Prostate gland (tissue), 2 donors: ENCODE data around the gene RBCK1. TPM values are rescaled to one million over a fixed set of nuclear protein-coding genes. Genes with fewer than 3 reads are reported as not detected.

Experiments
- DNase-seq: peaks from one replicate; pipeline ENCODE4 v3.0.0-alpha.2; 2019; ENCODE audit warnings: low spot score
- H3K27ac ChIP-seq, 2 donors: fragments of 200-600 bp; sonication (generic); 2 replicates each; pipeline ENCODE4 v1.5.1; 2017 to 2019
- H3K27me3 ChIP-seq: fragments of 200-600 bp; sonication (generic); replicated peaks from 2 replicates; pipeline ENCODE4 v1.5.1; 2019; ENCODE audit not compliant: insufficient read depth
- H3K36me3 ChIP-seq, 2 donors: fragments of 200-600 bp; sonication (generic); 1 replicate in 1 of 2; 2 replicates in 1 of 2; pipeline versions ENCODE4 v1.5.1 to v1.8.1; 2017 to 2019
- H3K4me1 ChIP-seq: fragments of 200-600 bp; sonication (generic); replicated peaks from 2 replicates; pipeline ENCODE4 v1.5.1; 2019
- H3K4me3 ChIP-seq, 2 donors: fragments of 200-600 bp; sonication (generic); 2 replicates each; pipeline ENCODE4 v1.5.1; 2017 to 2019
- H3K9me3 ChIP-seq: fragments of 200-600 bp; sonication (generic); 2 replicates; pipeline ENCODE4 v1.5.1; 2017
- CTCF ChIP-seq, 4 experiments: fragments of 200-600 bp in 2 of 4; fragments of 450-650 bp in 2 of 4; sonication (generic) in 2 of 4; IDR thresholded peaks; 1 replicate in 3 of 4; 2 replicates in 1 of 4; pipeline ENCODE4 v1.5.1; 2016 to 2019; ENCODE audit warnings: antibody characterized with exemption in 4 of 4, mild to moderate bottlenecking in 2 of 4, moderate library complexity in 2 of 4
- POLR2A ChIP-seq: fragments of 450-650 bp; IDR thresholded peaks from one replicate; pipeline ENCODE4 v1.6.1; 2016; ENCODE audit warnings: antibody characterized with exemption, mild to moderate bottlenecking
- POLR2AphosphoS5 ChIP-seq: sonication (generic); formaldehyde crosslinking; IDR thresholded peaks from one replicate; pipeline ENCODE4 v1.6.1; 2017; ENCODE audit warnings: antibody characterized with exemption
- WGBS: methylation state at CpG from one replicate; pipeline ENCODE4 v1.1.5; 2018; 5-methylcytosine and 5-hydroxymethylcytosine counted together
- intact Hi-C: fragments of 100-400 bp; cut with DNase I; formaldehyde crosslinking; loops from one replicate; pipeline ENCODE4 v1.14.2; 2022
- total RNA-seq, 2 donors: library from RNA; depleted of rRNA; stranded (reverse); fragments of >200 nt; gene quantifications; one replicate each; pipeline ENCODE4 v1.1.0, GENCODE V29; 2016

RBCK1 gene
- total RNA-seq, 2 donors from 2014 or later, result 108 to 158 TPM

- WGBS, result 85% methylated on average over 14 of the region's 14 CpGs
- Histone ChIP-seq H3K9me3 (no peaks in the 10 kb centered on the region), H3K4me1 (no peaks in the 10 kb centered on the region), H3K27ac (no peak overlapping the region), H3K27me3 (no peaks in the 10 kb centered on the region), H3K4me3 (no peak overlapping the region), H3K36me3 (peaks cover 3 to 4% of the 10 kb centered on the region in 2 donors)
- intact Hi-C loops, result no loop called here
- TF ChIP-seq POLR2AphosphoS5 (no peak), POLR2A (no peak), CTCF (IDR thresholded peaks at IDR 0.05) (no peak)
- DNase-seq, result no peak
Observed at GRCh38 chr20:428658-429200, 20.6 kb downstream of the RBCK1 start.

DNA sequence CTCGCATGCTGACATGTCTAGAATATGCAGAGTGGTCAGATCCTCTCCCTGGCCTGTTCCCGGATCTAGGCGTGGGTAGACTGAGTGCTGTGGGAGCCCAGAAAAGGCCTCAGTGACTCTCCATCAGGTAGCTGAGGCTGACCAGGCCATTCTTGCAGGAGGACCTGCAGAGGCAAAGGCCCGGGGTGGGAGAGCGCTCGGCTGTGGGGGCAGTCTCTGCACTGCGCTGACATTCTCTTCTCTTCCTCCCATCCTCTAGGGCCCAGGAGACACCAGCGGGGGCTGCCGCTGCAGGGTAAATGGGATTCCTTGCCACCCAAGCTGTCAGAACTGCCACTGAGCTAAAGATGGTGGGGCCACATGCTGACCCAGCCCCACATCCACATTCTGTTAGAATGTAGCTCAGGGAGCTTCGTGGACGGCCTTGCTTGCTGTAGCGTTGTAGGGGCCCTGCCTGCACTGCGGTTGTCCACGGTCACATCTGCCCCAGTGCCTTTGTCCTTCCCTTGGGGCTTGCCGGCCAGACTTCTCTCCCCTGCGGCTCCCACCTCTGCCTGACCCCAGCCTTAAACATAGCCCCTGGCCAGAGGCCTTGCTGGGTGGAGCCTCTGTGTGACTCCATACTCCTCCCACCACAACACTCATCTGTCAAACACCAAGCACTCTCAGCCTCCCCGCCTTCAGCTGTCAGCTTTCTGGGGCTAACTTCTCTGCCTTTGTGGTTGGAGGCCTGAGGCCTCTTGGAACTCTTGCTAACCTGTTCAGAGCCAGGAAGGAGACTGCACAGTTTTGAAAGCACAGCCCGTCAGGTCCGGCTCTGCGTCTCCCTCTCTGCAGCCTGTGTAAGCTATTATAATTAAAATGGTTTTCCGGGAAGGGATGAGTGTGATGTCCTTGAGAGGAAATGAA, 22.2 kb downstream of the RBCK1 start:
- 90% methylated on average over 21 of the region's 21 CpGs for whole genome bisulfite sequencing
- H3K36me3 ChIP-seq, result peaks cover 3 to 7% of the 10 kb centered on the region in 2 donors
- DNase-seq, result no peak
- H3K4me1 ChIP-seq, result no peaks in the 10 kb centered on the region
- intact Hi-C loops, result no loop called here
- no peaks in the 10 kb centered on the region for H3K9me3 ChIP-seq
- TF ChIP-seq POLR2AphosphoS5 (no peak), CTCF (IDR thresholded peaks at IDR 0.05) (no peak), POLR2A (no peak)
- H3K27ac ChIP-seq, result no peak overlapping the region
- H3K4me3 ChIP-seq, result no peak overlapping the region
- H3K27me3 ChIP-seq, result no peaks in the 10 kb centered on the region

- Histone ChIP-seq H3K4me3 (no peak overlapping the region), H3K9me3 (no peaks in the 10 kb centered on the region), H3K27me3 (no peaks in the 10 kb centered on the region), H3K4me1 (no peaks in the 10 kb centered on the region), H3K36me3 (peaks cover 3 to 10% of the 10 kb centered on the region in 2 donors), H3K27ac (no peak overlapping the region)
- intact Hi-C loops, result no loop called here
- peak; percentile 82 for TF ChIP-seq POLR2AphosphoS5
- TF ChIP-seq CTCF (IDR thresholded peaks at IDR 0.05), result peak; percentile 27 to 91 (median 88)
- TF ChIP-seq POLR2A, result no peak
- DNase-seq, result peak; percentile 82
- 50% methylated on average over 17 of the region's 17 CpGs for WGBS
Observed at GRCh38 chr20:431012-431904, 23.2 kb downstream of the RBCK1 start.

DNA sequence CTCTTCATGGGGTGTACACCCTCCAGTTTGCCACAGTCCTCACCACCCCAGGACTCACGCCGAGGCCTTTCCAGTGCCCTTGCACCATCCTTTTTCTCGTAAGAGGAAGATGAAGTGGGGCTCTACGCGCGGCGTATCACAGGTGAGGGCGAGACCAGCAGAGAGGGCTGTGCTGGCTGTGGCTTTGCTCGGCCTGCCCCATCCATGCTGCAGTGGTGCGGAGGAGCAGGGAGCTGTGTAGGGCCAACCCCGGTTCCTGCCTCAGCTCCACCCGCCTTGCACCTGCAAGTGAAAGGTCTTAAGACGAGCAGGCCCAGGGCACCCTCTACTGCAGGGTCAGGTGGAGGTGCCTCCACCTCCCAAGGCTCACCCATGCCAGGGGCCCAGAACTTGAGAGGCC, 24.1 kb downstream of the RBCK1 start:
- no peak for DNase-seq
- H3K4me1 ChIP-seq, result no peaks in the 10 kb centered on the region
- H3K27ac ChIP-seq, result no peak overlapping the region
- H3K4me3 ChIP-seq, result no peak overlapping the region
- no peaks in the 10 kb centered on the region for H3K27me3 ChIP-seq
- H3K9me3 ChIP-seq, result no peaks in the 10 kb centered on the region
- peaks cover 3 to 10% of the 10 kb centered on the region in 2 donors for H3K36me3 ChIP-seq
- no peak for TF ChIP-seq POLR2AphosphoS5
- no peak for TF ChIP-seq CTCF (IDR thresholded peaks at IDR 0.05)
- intact Hi-C loops, result no loop called here
- WGBS, result 93% methylated on average over 13 of the region's 13 CpGs
